Measurements from ENCODE around the gene HYKK. TPM values are rescaled to one million over a fixed set of nuclear protein-coding genes. Genes with fewer than 3 reads are reported as not detected.

HYKK gene
- total RNA-seq, 3 donors from 2014 or later (not counting 1 experiment from before 2014, with no cell fraction given): 0.32 TPM; not detected in 2

GRCh38 chr15:78492872-78493271 lies 14.5 kb upstream of the HYKK start:
- peak overlapping the region in 1 of 2 donors; percentile 59 for H3K27ac Mint-ChIP-seq
- no peak overlapping the region for H3K27ac ChIP-seq (ENCODE audit: low read length)
- no peak overlapping the region for H3K4me3 ChIP-seq (ENCODE audit: low read length)
- peaks cover 81% of the 10 kb centered on the region for H3K36me3 ChIP-seq (ENCODE audit: control insufficient read depth, insufficient read depth, low read length)
- H3K9me3 Mint-ChIP-seq: no peaks in the 10 kb centered on the region
- H3K27me3 ChIP-seq (ENCODE audit: control insufficient read depth, insufficient read depth, low read length): no peaks in the 10 kb centered on the region
- 100% methylated on average over 1 of the region's 1 CpG for WGBS (ENCODE audit: insufficient coverage)
- H3K27me3 Mint-ChIP-seq (ENCODE audit: low read depth in 2 of 2): no peaks in the 10 kb centered on the region
- intact Hi-C loops (cut with micrococcal nuclease): no loop called here
- H3K9me3 ChIP-seq (ENCODE audit: control insufficient read depth, insufficient read depth, low read length): no peaks in the 10 kb centered on the region
- DNase-seq (no peak), ATAC-seq (no peak)
- peaks cover 40% of the 10 kb centered on the region for H3K36me3 Mint-ChIP-seq
- no peak overlapping the region for H3K4me3 Mint-ChIP-seq
- peaks cover 0 to 5% of the 10 kb centered on the region in 2 donors for H3K4me1 Mint-ChIP-seq
- TF ChIP-seq CTCF (IDR thresholded peaks at IDR 0.05): no peak
- no peaks in the 10 kb centered on the region for H3K4me1 ChIP-seq (ENCODE audit: control insufficient read depth, insufficient read depth, low read length)

- Histone ChIP-seq H3K27ac (ENCODE audit: low read length) (no peak overlapping the region), H3K4me3 (ENCODE audit: low read length) (no peak overlapping the region), H3K27me3 (ENCODE audit: control insufficient read depth, insufficient read depth, low read length) (no peaks in the 10 kb centered on the region), H3K36me3 (ENCODE audit: control insufficient read depth, insufficient read depth, low read length) (peaks cover 25% of the 10 kb centered on the region), H3K4me1 (ENCODE audit: control insufficient read depth, insufficient read depth, low read length) (peaks cover 3% of the 10 kb centered on the region), H3K9me3 (ENCODE audit: control insufficient read depth, insufficient read depth, low read length) (no peaks in the 10 kb centered on the region)
- H3K36me3 Mint-ChIP-seq: peaks cover 14% of the 10 kb centered on the region
- intact Hi-C loops (cut with micrococcal nuclease): no loop called here
- H3K4me1 Mint-ChIP-seq: peaks cover 2 to 8% of the 10 kb centered on the region in 2 donors
- 98% methylated on average over 4 of the region's 4 CpGs for WGBS (ENCODE audit: insufficient coverage)
- ATAC-seq: no peak
- DNase-seq: no peak
- TF ChIP-seq CTCF (IDR thresholded peaks at IDR 0.05): no peak
- H3K4me3 Mint-ChIP-seq: no peak overlapping the region
- no peak overlapping the region for H3K27ac Mint-ChIP-seq
- H3K9me3 Mint-ChIP-seq: no peaks in the 10 kb centered on the region
- H3K27me3 Mint-ChIP-seq (ENCODE audit: low read depth in 2 of 2): peaks cover 0 to under 1% of the 10 kb centered on the region in 2 donors
Observed at GRCh38 chr15:78501857-78502256, 5.5 kb upstream of the HYKK start.

DNA sequence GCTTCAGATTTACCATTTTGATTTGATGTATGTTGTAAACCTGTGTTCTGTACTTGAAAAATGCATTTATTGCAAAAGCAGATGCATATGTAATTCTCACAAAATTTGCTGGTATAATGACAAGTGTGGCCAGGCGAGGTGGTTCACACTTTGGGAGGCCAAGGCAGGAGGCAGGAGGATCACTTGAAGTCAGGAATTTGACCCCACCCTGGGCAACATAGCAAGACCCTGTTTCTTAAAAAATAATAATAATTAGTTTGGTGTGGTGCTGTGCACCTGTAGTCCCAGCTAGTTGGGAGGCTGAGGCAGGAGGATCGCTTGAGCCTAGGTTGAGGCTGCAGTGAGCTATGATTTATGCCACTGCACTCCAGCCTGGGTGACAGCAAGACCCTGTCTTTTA lies 4.7 kb upstream of the HYKK start:
- Mint-ChIP-seq H3K4me3 (no peak overlapping the region), H3K36me3 (peaks cover 8% of the 10 kb centered on the region), H3K9me3 (no peaks in the 10 kb centered on the region), H3K27ac (no peak overlapping the region), H3K27me3 (ENCODE audit: low read depth in 2 of 2) (peaks cover 0 to 3% of the 10 kb centered on the region in 2 donors), H3K4me1 (peaks cover 9 to 14% of the 10 kb centered on the region in 2 donors)
- no peak for ATAC-seq
- WGBS (ENCODE audit: insufficient coverage): 93% methylated on average over 2 of the region's 2 CpGs
- Histone ChIP-seq H3K9me3 (ENCODE audit: control insufficient read depth, insufficient read depth, low read length) (no peaks in the 10 kb centered on the region), H3K27ac (ENCODE audit: low read length) (no peak overlapping the region), H3K4me1 (ENCODE audit: control insufficient read depth, insufficient read depth, low read length) (peaks cover 8% of the 10 kb centered on the region), H3K36me3 (ENCODE audit: control insufficient read depth, insufficient read depth, low read length) (peaks cover 18% of the 10 kb centered on the region), H3K4me3 (ENCODE audit: low read length) (no peak overlapping the region), H3K27me3 (ENCODE audit: control insufficient read depth, insufficient read depth, low read length) (no peaks in the 10 kb centered on the region)
- TF ChIP-seq CTCF (IDR thresholded peaks at IDR 0.05): no peak
- no peak for DNase-seq
- intact Hi-C loops (cut with micrococcal nuclease): no loop called here

DNA sequence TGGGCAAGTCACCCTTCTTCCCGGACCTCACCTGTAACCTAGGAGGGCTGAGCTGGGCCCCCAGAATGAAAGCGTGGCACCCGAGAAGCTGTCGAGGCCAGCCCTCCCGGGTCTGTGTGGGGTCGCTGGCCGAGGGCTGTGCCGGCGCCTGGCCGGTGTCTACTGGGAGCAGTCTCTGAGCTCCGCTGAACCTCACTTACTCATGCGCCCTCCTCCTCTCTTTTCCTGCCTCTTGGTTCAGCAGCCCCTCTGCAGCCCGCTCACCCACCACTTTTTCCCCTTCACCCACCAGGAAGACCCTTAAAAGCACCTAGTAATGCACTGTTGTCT lies 419 bp downstream of the HYKK start:
- TF ChIP-seq CTCF (IDR thresholded peaks at IDR 0.05): no peak
- peaks cover 11 to 15% of the 10 kb centered on the region in 2 donors for H3K27me3 Mint-ChIP-seq (ENCODE audit: low read depth in 2 of 2)
- ATAC-seq (peak; percentile 33 to 50 (median 43)), DNase-seq (no peak)
- H3K9me3 Mint-ChIP-seq: no peaks in the 10 kb centered on the region
- no peaks in the 10 kb centered on the region for H3K36me3 ChIP-seq (ENCODE audit: control insufficient read depth, insufficient read depth, low read length)
- H3K4me3 ChIP-seq (ENCODE audit: low read length): peak overlapping the region; percentile 51
- 4% methylated on average over 13 of the region's 13 CpGs for WGBS (ENCODE audit: insufficient coverage)
- H3K36me3 Mint-ChIP-seq: no peaks in the 10 kb centered on the region
- peaks cover 3% of the 10 kb centered on the region for H3K27me3 ChIP-seq (ENCODE audit: control insufficient read depth, insufficient read depth, low read length)
- intact Hi-C loops (cut with micrococcal nuclease): no loop called here
- H3K4me1 Mint-ChIP-seq: peaks cover 15 to 22% of the 10 kb centered on the region in 2 donors
- peak overlapping the region; percentile 93 for H3K4me3 Mint-ChIP-seq
- H3K27ac Mint-ChIP-seq: peak overlapping the region in 1 of 2 donors; percentile 21
- H3K27ac ChIP-seq (ENCODE audit: low read length): no peak overlapping the region
- H3K4me1 ChIP-seq (ENCODE audit: control insufficient read depth, insufficient read depth, low read length): peaks cover 14% of the 10 kb centered on the region
- H3K9me3 ChIP-seq (ENCODE audit: control insufficient read depth, insufficient read depth, low read length): no peaks in the 10 kb centered on the region
